Left lung (tissue), 10 donors: Measurements from ENCODE around the gene CASK. TPM values are rescaled to one million over a fixed set of nuclear protein-coding genes. Genes with fewer than 3 reads are reported as not detected.
A peak's percentile ranks its signal among the peaks of the same experiment; 100 is the strongest.

Source experiments
- ATAC-seq: fragments of 200-7000 bp; cut with Tn5 transposase; one replicate; pipeline ENCODE4 v1.9.1; 2020; ENCODE audit warnings: moderate library complexity
- DNase-seq, 4 donors: peaks; one replicate each; pipeline ENCODE4 v3.0.0-alpha.2; 2013 to 2020
- H3K27ac ChIP-seq, 2 donors: fragments of 200-600 bp; sonication (generic) in 1 of 2; one replicate each; pipeline versions ENCODE4 v1.5.0 to v1.8.0; 2020 to 2021
- H3K27me3 ChIP-seq, 2 donors: fragments of 200-600 bp; sonication (generic) in 1 of 2; one replicate each; pipeline versions ENCODE4 v1.5.0 to v1.8.0; 2020 to 2021
- H3K36me3 ChIP-seq, 2 donors: fragments of 200-600 bp; sonication (generic) in 1 of 2; one replicate each; pipeline versions ENCODE4 v1.5.0 to v1.8.0; 2020 to 2021
- H3K4me1 ChIP-seq, 2 donors: fragments of 200-600 bp; one replicate each; pipeline ENCODE4 v1.8.0; 2021
- H3K4me3 ChIP-seq, 2 donors: fragments of 200-600 bp; sonication (generic) in 1 of 2; one replicate each; pipeline versions ENCODE4 v1.5.0 to v1.8.0; 2020 to 2021; ENCODE audit warnings: mild to moderate bottlenecking in 1 of 2
- H3K9me3 ChIP-seq, 2 donors: fragments of 200-600 bp; sonication (generic) in 1 of 2; one replicate each; pipeline versions ENCODE4 v1.5.0 to v1.8.0; 2020 to 2021
- CTCF ChIP-seq, 2 donors: fragments of 200-600 bp; sonication (generic) in 1 of 2; IDR thresholded peaks; one replicate each; pipeline versions ENCODE4 v1.5.0 to v1.8.0; 2021; ENCODE audit warnings: antibody characterized with exemption in 2 of 2
- intact Hi-C, 2 donors: fragments of 100-400 bp; cut with DNase I; formaldehyde crosslinking; loops; one replicate each; pipeline versions ENCODE4 v1.11.2 to v1.14.2; 2022
- polyA plus RNA-seq, 6 donors: library from polyadenylated mRNA; unstranded; fragments of 120-200 nt; gene quantifications; one replicate each; pipeline ENCODE4 v1.2.1, GENCODE V29; 2013; ENCODE audit not compliant: insufficient read length in 6 of 6
- total RNA-seq, 2 donors: library from RNA; stranded (reverse); fragmentation: NEBNext Ultra II Directional; extraction: Animal tissue kit (Norgen Biotek cat#: 25700); gene quantifications; one replicate each; pipeline ENCODE4 v1.2.1, GENCODE V29; 2021
- donor health status: DM: no; HTN: yes; CAD: no.
- donor health status: DM: no; HTN: no; CAD: no.

The CASK gene
- total and polyA plus RNA-seq, 8 donors, result 48.2 to 70.7 (median 56.9) TPM

GRCh38 chrX:41789374-41789773 is 134.0 kb downstream of the CASK start:
- no peak overlapping the region for H3K4me3 ChIP-seq
- H3K9me3 ChIP-seq, result no peaks in the 10 kb centered on the region
- no peak overlapping the region for H3K27ac ChIP-seq
- H3K27me3 ChIP-seq, result no peaks in the 10 kb centered on the region
- no peak for TF ChIP-seq CTCF (IDR thresholded peaks at IDR 0.05)
- ATAC-seq, result no peak
- DNase-seq, result no peak
- H3K36me3 ChIP-seq, result no peaks in the 10 kb centered on the region
- intact Hi-C loops, result no loop called here
- H3K4me1 ChIP-seq, result no peaks in the 10 kb centered on the region

- Histone ChIP-seq H3K4me3 (no peak overlapping the region), H3K27ac (no peak overlapping the region), H3K36me3 (no peaks in the 10 kb centered on the region), H3K4me1 (no peaks in the 10 kb centered on the region), H3K9me3 (no peaks in the 10 kb centered on the region), H3K27me3 (no peaks in the 10 kb centered on the region)
- intact Hi-C loops, result no loop called here
- DNase-seq, result no peak
- no peak for TF ChIP-seq CTCF (IDR thresholded peaks at IDR 0.05)
- ATAC-seq, result no peak
Observed at GRCh38 chrX:41785685-41786084, 137.7 kb downstream of the CASK start.

GRCh38 chrX:41781500-41781899 is 141.9 kb downstream of the CASK start:
- H3K4me1 ChIP-seq, result no peaks in the 10 kb centered on the region
- H3K27ac ChIP-seq, result no peak overlapping the region
- peak; percentile 77 for ATAC-seq
- DNase-seq, result no peak
- H3K36me3 ChIP-seq, result no peaks in the 10 kb centered on the region
- no peaks in the 10 kb centered on the region for H3K9me3 ChIP-seq
- no peaks in the 10 kb centered on the region for H3K27me3 ChIP-seq
- intact Hi-C loops, result no loop called here
- no peak overlapping the region for H3K4me3 ChIP-seq
- TF ChIP-seq CTCF (IDR thresholded peaks at IDR 0.05), result peak; percentile 43 to 71

GRCh38 chrX:41779941-41780340 is 143.4 kb downstream of the CASK start:
- Histone ChIP-seq H3K36me3 (no peaks in the 10 kb centered on the region), H3K4me1 (no peaks in the 10 kb centered on the region), H3K9me3 (no peaks in the 10 kb centered on the region), H3K4me3 (no peak overlapping the region), H3K27me3 (no peaks in the 10 kb centered on the region), H3K27ac (no peak overlapping the region)
- ATAC-seq (no peak), DNase-seq (no peak)
- TF ChIP-seq CTCF (IDR thresholded peaks at IDR 0.05), result no peak
- intact Hi-C loops, result no loop called here

- H3K27me3 ChIP-seq, result no peaks in the 10 kb centered on the region
- no peaks in the 10 kb centered on the region for H3K9me3 ChIP-seq
- no peaks in the 10 kb centered on the region for H3K36me3 ChIP-seq
- H3K27ac ChIP-seq, result no peak overlapping the region
- no peaks in the 10 kb centered on the region for H3K4me1 ChIP-seq
- ATAC-seq (peak; percentile 82), DNase-seq (no peak)
- TF ChIP-seq CTCF (IDR thresholded peaks at IDR 0.05), result no peak
- H3K4me3 ChIP-seq, result no peak overlapping the region
- intact Hi-C loops, result no loop called here
Observed at GRCh38 chrX:41779030-41779564, 144.3 kb downstream of the CASK start.
